Measurements from ENCODE around the gene CYB5B.

Gene CYB5B

DNA sequence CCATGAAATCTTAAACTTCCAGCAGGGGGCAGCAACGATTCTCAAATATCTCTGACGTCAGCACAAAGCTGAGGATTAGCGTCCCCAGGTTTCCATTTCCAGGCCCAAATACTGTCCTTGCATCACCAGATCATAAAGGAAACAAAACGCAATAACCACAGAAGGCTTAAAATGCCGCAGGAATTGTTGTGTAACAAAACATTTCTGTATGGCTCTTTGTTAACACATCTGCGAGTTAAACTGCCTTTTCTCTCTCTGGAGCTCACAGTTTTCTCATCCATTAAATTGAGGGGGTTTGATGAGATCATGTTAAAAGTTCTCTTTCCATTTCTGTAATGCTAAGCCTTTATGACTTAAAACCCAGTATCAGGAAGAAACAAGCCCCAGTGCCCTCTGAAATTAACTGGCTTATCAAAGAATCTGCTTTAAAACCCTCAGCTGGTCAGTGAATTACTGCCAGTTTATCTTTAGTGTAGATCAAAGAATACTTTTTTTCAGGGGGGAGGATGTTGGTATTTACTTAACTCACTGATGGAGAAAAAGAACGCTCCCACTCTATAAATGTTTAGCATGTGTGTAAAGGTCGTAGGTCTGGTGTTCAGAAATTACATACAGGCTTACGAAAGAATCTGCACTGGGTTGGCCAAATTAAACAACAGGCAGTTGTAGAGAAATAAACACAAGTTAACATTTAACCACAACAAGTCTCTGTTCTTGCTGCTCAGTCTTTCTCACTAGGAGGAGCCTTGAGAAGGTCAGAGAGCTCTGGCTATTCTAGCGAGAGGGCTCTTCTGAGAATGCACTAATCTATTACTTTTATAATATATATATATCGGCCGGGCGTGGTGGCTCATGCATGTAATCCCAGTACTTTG, 28.0 kb upstream of the CYB5B start:
- TF ChIP-seq EZH2phosphoT487 (IDR thresholded peaks at IDR 0.05; ENCODE audit: low read length) (no peak), EZH2 (optimal IDR thresholded peaks at IDR 0.05; ENCODE audit: low read depth, low read length) (no peak)
- TF ChIP-seq, protein P1, sequence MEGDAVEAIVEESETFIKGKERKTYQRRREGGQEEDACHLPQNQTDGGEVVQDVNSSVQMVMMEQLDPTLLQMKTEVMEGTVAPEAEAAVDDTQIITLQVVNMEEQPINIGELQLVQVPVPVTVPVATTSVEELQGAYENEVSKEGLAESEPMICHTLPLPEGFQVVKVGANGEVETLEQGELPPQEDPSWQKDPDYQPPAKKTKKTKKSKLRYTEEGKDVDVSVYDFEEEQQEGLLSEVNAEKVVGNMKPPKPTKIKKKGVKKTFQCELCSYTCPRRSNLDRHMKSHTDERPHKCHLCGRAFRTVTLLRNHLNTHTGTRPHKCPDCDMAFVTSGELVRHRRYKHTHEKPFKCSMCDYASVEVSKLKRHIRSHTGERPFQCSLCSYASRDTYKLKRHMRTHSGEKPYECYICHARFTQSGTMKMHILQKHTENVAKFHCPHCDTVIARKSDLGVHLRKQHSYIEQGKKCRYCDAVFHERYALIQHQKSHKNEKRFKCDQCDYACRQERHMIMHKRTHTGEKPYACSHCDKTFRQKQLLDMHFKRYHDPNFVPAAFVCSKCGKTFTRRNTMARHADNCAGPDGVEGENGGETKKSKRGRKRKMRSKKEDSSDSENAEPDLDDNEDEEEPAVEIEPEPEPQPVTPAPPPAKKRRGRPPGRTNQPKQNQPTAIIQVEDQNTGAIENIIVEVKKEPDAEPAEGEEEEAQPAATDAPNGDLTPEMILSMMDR (IDR thresholded peaks at IDR 0.05; ENCODE audit: low read length): peak; percentile 62
- Histone ChIP-seq H3K27me3 (replicated peaks; ENCODE audit: insufficient read depth, low read length) (no peaks in the 10 kb centered on the region), H3F3A (ENCODE audit: insufficient read depth, low read length) (no peaks in the 10 kb centered on the region), H3K9ac (ENCODE audit: low read length) (no peak overlapping the region), H3K9me2 (replicated peaks; ENCODE audit: insufficient read depth, low read length) (no peaks in the 10 kb centered on the region), H2AFZ (ENCODE audit: low read length) (peak overlapping the region; percentile 67), H3K4me2 (ENCODE audit: low read depth, low read length) (peak overlapping the region; percentile 14; the same call in 1 of the 2 replicates), H3K79me2 (ENCODE audit: low read length) (no peaks in the 10 kb centered on the region), H3K36me3 (replicated peaks; ENCODE audit: insufficient read depth, low read length) (no peaks in the 10 kb centered on the region), H3K4me3 (ENCODE audit: low read length) (no peak overlapping the region), H4K20me1 (ENCODE audit: insufficient read depth, low read length) (no peaks in the 10 kb centered on the region), H3K27ac (ENCODE audit: low read length) (no peak overlapping the region), H3K4me1 (ENCODE audit: low read length) (no peaks in the 10 kb centered on the region), H3K9me3 (replicated peaks; ENCODE audit: insufficient read depth, low read length) (no peaks in the 10 kb centered on the region)
- DNase-seq: peak; percentile 71

DNA sequence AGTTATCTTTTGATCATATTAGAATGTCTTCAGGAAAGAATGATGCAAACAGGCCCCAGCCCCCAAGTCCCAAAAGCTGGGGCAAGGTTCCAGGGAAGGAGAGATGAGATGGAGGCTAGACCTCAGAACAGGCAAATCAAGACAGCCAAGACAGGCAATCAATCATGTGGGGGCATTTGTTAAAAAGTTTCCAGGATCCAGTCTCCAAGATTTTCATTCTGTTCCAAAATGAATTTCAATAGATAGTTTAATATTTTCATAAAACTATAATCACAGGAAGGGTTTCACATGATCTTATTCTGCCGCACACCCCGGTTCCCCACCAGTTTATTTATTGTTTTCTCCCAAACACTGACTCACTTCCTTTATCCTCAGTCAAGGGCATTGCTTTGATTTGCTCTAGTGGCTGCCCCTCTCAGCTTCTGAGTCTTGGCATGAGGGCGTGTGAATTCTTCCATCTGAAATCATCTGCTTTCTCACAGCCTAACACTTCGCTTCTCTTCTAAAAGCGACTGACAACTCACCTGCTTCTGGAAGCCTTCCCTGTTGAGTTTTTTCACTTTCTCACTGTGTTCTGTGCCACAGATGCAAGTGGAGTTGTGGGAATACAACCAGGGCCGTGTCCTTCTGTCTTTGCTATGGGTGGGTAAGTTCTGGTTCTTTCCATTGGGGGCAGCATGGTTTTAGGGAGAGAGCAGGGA, 26.4 kb upstream of the CYB5B start:
- DNase-seq: no peak
- H3K4me3 ChIP-seq (ENCODE audit: low read length): no peak overlapping the region

DNA sequence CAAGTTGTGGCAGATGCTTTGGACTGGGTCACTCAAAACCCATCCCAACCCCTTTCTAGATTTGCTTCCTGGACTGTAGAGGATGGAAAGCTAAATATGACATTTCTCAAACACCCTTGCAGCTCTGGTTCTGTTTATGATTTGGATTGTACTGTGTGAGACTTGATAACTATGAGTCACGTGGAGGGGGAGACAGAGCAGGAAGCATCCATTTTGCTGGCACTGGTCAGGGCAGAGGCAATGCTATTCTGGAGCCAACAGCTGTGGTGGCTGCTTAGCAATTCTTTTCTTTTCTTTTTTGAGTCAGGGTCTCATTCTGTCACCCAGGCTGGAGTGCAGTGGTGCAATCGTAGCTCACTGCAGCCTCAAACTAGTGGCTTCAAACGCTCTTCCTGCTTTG, 25.1 kb upstream of the CYB5B start:
- Histone ChIP-seq H3K9me3 (replicated peaks; ENCODE audit: insufficient read depth, low read length) (no peaks in the 10 kb centered on the region), H3K4me3 (ENCODE audit: low read length) (no peak overlapping the region), H3K4me2 (ENCODE audit: low read depth, low read length) (no peak overlapping the region), H3K79me2 (ENCODE audit: low read length) (no peaks in the 10 kb centered on the region), H3K27ac (ENCODE audit: low read length) (no peak overlapping the region), H3K9me2 (replicated peaks; ENCODE audit: insufficient read depth, low read length) (no peaks in the 10 kb centered on the region), H4K20me1 (ENCODE audit: insufficient read depth, low read length) (no peaks in the 10 kb centered on the region), H2AFZ (ENCODE audit: low read length) (no peak overlapping the region), H3F3A (ENCODE audit: insufficient read depth, low read length) (no peaks in the 10 kb centered on the region), H3K27me3 (replicated peaks; ENCODE audit: insufficient read depth, low read length) (no peaks in the 10 kb centered on the region), H3K9ac (ENCODE audit: low read length) (no peak overlapping the region), H3K4me1 (ENCODE audit: low read length) (no peaks in the 10 kb centered on the region), H3K36me3 (replicated peaks; ENCODE audit: insufficient read depth, low read length) (no peaks in the 10 kb centered on the region)
- no peak for DNase-seq
- TF ChIP-seq, protein P1 (IDR thresholded peaks at IDR 0.05; ENCODE audit: low read length): no peak
- no peak for TF ChIP-seq EZH2phosphoT487 (IDR thresholded peaks at IDR 0.05; ENCODE audit: low read length)
- no peak for TF ChIP-seq EZH2 (optimal IDR thresholded peaks at IDR 0.05; ENCODE audit: low read depth, low read length)

More for the DNA sequence above, 26.4 kb upstream of the CYB5B start:
- H4K20me1 ChIP-seq (ENCODE audit: insufficient read depth, low read length): no peaks in the 10 kb centered on the region
- no peaks in the 10 kb centered on the region for H3K9me2 ChIP-seq (replicated peaks; ENCODE audit: insufficient read depth, low read length)
- no peaks in the 10 kb centered on the region for H3K27me3 ChIP-seq (replicated peaks; ENCODE audit: insufficient read depth, low read length)
- H3K36me3 ChIP-seq (replicated peaks; ENCODE audit: insufficient read depth, low read length): no peaks in the 10 kb centered on the region
- H3K4me2 ChIP-seq (ENCODE audit: low read depth, low read length): no peak overlapping the region
- no peak overlapping the region for H3K9ac ChIP-seq (ENCODE audit: low read length)
- TF ChIP-seq EZH2 (optimal IDR thresholded peaks at IDR 0.05; ENCODE audit: low read depth, low read length): no peak
- TF ChIP-seq, protein P1 (IDR thresholded peaks at IDR 0.05; ENCODE audit: low read length): peak; percentile 22; the same call in 1 of the 2 replicates
- no peaks in the 10 kb centered on the region for H3K9me3 ChIP-seq (replicated peaks; ENCODE audit: insufficient read depth, low read length)
- no peaks in the 10 kb centered on the region for H3K4me1 ChIP-seq (ENCODE audit: low read length)
- H2AFZ ChIP-seq (ENCODE audit: low read length): no peak overlapping the region; the same call in 1 of the 2 replicates
- H3K27ac ChIP-seq (ENCODE audit: low read length): no peak overlapping the region
- H3K79me2 ChIP-seq (ENCODE audit: low read length): no peaks in the 10 kb centered on the region
- no peaks in the 10 kb centered on the region for H3F3A ChIP-seq (ENCODE audit: insufficient read depth, low read length)
